GM19240 (cell line): ENCODE data around the gene HOTAIR.

ENCODE experiments used
- DNase-seq: peaks from one replicate; pipeline ENCODE4 v3.0.0; 2011; ENCODE audit warnings: low spot score; ENCODE audit not compliant: insufficient read length

HOTAIR gene

DNA sequence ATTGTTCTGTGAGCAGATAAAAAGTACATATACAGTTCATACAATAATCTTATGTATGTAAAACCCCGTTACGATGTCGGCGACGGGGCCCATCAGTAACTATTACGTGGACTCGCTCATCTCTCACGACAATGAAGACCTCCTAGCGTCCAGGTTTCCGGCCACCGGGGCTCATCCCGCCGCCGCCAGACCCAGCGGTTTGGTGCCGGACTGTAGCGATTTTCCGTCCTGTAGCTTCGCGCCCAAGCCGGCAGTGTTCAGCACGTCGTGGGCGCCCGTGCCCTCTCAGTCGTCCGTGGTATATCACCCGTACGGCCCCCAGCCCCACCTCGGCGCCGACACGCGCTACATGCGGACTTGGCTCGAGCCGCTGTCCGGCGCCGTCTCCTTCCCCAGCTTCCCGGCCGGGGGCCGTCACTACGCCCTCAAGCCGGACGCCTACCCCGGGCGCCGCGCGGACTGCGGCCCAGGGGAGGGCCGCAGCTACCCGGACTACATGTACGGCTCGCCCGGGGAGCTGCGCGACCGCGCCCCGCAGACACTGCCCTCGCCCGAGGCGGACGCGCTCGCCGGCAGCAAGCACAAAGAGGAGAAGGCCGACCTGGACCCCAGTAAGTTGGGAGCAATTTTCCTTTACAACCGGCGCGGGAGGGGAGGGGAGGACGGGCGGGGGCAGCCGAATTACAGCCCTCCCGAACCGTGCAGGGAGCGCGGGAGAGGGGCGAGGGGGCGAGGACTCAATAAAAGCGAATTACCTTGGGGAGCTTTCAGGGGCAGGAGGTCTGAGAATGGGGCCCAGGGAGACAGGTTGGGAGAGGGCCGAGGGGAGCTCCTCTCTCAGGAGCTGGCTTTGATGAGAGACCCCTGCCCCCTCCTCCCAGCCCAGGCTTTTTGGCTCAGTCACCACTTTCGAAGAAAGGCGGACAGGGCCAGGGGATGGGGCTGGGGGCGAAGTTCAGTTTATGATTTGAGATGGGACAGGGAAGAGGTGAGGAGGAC lies 25.7 kb upstream of the HOTAIR start, which contains the start of gene HOXC9:
HOXC9 (plus strand) TSS at position 46 of the 999 bp plus-strand sequence; CDS start at position 74, 28 bp downstream.
- DNase-seq, result no peak

DNA sequence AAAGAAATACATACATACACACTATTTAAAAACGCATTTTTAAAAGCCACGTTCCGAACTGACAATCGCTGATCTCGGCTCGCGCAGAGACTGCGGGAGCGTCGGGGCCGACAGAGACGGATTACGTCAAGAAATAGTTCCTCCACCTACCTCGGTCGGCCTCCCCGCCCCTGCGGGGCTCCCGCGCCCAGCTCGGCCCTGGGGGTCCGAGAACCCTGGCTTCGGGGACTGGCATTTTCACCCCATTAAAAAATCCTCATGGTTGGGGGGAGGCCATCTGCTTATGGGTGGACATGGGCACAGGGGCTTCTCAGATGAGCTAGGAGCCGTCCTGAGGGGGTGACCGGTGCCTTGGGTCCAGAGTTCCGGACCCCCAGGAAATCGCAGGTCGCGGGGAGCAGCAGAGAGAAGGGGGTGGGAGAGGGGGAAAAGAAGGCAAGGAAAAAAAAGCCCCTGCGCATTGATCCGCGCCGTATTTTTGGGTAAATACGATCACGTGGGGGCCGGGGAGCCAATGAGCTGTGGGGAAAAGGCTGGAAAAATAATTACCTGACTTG lies 24.9 kb upstream of the HOTAIR start:
- no peak for DNase-seq

DNA sequence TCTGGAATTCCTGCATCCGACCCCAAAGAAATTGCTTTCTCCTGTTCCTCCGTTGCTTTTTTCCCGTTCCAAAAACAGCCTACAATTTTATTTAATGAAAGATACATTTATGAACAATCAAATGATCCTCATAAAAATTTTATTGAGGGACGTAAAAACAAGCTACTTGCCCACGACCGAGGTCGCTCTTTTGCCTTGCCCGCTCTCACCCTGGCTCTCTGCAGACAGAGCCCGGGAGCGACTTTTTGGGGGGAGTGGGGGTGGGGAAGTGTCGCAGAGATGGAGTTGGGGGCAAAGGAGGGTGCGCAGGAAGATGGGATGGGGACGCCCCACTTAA lies 24.1 kb upstream of the HOTAIR start:
- DNase-seq, result no peak

DNA sequence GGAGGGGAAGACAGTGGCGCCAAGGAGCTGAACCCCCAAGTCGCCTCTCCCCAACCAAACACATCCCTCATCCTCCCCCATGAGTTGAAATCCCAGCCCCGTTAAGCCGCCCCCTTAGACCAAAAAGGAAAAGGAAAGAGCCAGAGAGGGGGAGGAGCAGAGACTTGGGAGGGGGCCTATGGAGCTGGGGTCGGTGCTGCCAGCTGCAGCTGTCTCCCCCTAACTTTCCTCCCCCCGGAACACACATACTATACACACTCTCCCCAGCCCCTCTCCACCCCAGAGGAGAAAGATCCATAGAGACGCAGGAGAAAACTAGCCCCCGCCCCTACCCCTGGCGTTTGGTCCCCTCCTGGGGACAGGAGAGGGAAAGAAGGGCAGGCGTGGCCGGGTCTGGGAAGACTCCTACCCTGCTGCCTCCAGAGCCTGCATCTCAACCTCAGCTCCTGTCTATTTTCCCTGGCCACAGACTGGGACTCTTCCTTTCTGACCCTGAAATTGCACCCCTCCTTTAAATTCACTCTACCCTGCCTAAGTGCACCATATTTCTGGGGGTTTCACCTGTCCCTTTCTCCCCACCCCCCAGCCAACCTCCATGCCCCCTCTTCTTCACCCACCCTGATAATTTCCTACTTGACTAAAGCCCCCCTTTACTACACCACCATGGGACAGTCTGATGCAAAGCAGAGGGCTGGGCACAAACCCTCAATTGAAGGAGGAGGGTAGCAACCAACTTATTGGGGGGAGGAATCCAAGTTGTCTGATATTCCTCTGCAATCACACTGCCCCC lies 23.6 kb upstream of the HOTAIR start:
- DNase-seq, result no peak

DNA sequence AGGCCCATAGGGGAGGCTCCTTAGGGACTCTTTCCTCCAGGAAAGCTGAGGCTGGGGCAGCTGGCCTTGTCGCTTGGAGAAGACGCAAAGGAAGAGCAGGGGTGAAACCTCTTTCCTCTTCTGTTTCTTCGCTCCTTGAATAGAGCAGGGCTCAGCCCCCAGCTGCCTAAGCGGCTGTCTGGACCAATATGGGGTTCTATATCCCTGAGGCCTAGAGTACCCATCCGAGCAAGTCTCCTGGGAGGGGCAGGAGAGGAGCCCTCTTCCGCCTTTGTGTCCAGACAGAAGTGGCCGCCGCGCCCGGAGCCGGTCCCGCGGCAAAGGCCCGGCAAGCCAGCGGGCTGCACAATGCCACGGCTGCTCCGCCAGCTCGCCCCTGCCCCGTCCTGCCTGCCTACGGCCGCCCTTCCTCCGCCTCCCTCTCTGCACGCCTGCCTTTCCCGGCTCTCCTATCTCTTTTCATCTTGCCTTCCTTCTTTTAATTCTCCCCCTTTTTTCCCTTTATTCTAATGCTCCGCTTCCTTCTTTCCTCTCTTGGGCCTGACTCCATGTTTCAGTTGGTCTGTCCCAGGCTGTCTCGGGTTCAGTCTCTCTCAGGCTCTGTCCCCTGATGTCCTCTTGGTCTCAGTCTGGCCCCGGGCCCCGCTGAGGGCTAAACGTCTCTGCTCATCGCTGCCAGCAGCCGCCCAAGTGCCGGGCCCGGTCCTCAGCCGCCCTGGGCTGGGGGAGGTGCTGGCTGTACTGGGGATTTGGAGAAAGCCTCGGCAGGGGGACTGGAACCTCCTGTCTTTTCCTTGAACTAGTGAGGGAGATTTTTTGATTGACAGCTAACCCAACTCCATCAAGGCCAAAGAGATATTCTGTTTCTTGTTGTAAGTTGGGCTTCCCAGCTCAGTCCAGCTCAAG lies 22.7 kb upstream of the HOTAIR start:
- DNase-seq, result no peak

DNA sequence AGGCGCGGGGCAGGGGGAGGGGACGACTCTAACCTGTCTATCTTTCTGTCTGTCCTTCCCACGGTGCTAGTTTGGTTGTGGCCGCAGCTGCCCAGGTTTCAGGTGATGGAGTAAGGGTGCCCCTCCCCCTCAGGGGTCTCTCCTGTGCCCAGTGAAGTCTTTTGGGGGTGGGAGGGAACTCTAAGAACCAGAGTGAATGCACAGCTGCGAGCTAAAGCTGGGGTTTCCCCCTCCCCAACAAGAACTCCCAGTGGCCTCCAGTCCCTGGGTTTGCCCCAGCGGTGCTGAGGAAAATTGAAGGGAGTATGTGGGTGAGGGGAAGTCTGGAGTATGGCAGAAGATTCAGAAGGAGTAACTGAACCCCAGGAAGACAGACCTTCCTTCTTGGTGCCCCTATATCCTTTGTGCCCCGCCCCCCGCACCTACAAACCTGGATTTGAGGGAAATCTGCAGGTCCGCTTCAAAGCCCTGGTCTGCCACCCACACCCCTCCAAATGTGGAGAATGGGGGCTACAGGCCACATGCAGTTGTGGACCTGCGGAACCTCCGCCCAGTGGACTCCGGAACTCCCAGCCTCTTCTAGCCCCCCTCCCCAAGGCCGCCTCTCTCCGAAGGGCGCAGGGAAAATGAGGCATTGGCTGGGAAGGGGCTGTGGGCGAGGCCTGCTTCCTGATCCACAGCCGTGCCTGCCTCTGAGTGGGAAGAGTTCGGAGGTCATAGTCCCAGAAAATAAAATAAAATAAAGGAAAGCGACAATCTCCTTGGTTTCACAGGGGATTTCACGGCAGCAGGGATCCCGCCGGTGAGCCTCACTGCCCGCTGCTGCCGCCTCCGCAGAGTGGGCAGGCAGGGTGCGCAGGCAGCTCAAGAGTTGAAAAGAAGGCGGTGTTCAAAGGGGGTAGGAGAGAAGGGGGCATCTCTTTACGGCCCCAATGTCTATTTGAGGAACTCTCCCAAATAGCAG lies 21.8 kb upstream of the HOTAIR start:
- DNase-seq, result no peak

DNA sequence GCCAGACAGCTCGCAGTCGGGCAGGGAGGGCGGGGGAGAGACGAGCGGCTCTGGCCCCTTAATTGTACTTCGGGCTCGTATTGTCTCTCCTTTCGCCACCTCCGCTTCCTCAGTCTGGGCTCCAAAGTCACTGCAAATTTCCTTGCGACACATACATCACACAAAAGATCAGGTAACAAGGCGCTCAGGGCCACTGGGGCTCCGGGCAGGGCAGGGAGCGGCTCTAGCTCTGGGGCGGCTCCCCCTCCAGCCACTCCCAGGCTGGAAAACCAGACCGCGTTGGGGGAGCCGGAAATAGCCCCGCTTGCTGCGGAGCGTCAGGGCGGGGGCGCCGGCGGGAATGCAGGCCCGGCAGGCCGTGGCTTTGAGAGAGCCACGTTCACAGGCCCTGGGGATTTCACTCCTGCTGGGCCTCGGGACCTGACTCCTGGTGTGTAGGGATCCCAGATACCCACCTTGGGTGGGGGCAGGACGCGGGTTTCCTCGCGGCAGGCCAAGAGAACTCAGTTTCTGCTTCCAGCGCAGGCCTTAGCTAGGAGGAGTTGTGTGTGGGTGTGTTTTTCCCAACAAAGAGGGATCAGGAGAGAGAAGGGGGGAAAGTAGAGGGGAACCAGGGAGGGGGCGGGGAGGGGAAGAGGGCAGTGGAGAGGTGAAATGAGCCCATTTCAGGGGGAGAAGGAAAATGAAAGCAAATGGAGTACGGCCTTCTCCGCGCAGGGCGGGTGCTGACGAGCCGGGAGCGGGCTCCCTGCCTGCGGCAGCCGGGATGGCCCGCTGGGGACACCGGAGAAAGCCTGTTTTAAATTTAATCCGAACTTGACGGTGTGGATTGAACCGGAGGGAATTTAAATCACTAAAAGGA lies 20.9 kb upstream of the HOTAIR start:
- DNase-seq, result no peak

DNA sequence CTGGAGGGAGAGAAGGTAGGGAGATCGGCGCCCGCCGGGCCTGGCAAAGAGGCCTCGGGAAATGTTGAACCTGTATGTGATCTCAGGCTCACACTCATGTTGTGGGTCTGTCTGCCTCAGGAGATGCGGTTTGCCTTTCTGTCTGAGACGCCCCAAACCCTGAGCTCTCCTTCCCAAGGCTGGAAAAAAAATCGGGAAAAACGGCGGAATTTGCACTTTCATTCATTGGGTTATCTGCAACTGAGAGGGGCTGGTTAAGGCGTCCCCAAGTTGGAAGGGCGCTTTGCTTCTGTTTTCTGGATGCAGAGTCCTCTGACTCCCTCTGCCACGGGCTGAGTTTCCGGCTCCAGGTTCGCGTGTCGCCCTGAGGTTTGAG lies 20.2 kb upstream of the HOTAIR start:
- no peak for DNase-seq

DNA sequence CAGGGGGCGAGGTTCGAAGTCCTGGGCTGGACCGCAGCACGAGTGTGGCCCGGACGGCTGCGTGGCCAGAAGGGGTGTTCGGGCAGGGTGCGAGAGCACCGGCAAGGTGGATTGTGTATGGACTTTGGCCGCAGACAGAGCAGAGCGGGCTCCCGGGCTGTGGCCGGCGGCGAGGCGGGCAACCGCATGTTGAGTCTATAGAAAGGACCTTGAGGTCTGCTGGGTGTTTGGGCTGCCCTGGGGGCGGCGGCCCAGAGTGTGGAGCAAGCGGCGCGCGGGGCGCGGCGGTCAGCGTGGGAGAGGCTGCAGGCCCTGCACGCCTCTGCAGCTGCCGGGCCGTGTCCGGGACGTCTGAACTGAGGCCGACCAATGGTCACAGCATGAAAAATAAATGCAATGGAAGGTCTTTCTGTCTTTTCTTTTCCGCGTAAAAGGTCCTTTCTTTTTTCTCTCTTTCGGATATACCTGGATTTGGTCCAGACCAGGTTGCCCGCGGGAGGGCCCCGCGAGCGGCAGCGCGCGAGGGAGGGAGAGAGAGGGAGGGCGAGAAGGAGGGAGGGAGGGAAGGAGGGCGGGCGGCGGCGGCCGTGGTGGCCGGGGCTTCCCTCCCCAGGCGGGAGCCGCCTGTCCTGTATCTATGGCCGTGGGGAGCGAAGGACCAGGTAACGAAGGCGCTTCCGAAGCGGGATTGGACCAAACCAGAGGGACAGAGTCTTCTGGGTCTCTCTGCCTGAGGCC lies 19.7 kb upstream of the HOTAIR start:
- no peak for DNase-seq

DNA sequence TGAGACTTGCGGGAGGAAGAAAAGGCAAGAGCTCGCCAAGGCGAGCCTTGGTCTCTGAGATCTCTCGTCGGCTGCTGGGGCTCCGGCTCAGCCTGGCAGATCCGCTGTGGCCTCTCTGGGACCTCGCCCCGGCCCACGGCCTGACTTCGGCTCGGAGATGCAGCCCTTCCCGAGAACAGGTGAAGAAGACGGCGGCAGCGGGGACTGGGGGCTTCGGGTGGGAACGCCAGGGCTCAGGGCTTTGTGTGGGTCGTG lies 19.2 kb upstream of the HOTAIR start:
- no peak for DNase-seq

DNA sequence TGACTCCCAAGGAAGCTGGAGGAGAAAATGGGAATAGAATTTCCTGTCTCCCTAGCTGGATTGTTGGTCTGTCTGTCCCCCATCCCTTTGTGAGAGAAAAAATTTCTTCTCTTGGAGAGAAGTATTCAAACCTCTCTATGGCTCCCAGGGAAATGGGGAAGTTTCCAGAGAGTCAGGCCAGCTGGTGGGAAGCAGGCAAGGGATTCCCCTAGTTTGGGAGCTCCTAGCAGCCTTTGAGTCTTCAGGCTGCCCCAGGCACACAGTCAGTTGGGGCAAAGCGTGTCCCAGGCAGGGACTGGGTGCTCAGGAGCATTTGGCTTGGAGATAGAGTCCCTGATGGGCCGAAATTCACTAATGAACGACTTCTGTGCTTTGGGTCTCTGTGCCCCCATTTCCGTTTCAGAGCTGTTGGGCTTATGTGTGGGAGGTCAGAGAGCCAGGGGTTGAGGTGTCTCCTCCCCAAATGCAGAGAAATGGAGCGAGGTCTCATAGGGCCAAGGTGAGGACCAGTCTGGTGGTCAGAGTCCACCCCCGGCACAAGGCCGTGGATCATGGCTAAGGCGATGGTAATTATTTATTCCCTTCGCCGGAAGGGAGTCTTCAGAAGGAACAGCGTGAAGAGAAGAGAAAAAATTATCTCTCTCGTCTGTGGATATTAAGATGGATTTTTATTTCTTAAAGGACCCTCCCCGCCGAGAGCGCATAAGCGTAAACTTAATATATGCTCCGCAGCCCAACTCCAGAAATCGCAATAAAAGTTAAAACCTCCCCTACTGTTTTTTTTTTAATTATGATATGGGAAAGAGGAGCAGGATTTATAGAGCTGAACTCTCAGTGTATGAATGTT lies 18.6 kb upstream of the HOTAIR start:
- no peak for DNase-seq

DNA sequence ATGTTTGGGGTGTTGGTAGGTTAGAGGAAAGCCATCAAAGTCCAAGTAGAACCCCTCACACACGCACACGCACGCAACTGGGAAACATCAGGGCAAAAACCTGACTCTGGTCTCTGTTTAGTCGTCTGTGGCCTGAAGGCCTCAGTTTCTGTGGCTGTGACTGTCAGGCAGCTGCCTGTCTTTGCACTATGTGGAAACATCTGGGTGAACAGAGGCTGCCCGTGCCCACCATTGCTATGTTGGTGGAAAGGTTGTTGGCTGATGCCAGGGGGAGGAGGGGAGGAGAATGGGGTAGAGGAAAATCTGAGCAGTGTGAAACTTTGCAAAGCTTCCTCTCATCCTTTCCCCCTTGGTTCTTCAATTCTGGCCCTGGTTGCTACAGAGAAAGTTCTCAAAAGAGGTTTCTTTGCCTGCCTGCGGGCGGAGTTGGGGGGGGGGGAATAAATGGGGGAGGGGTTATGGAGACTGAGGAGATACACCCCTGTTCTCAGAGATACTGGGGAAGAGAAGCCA lies 17.7 kb upstream of the HOTAIR start:
- DNase-seq, result no peak

DNA sequence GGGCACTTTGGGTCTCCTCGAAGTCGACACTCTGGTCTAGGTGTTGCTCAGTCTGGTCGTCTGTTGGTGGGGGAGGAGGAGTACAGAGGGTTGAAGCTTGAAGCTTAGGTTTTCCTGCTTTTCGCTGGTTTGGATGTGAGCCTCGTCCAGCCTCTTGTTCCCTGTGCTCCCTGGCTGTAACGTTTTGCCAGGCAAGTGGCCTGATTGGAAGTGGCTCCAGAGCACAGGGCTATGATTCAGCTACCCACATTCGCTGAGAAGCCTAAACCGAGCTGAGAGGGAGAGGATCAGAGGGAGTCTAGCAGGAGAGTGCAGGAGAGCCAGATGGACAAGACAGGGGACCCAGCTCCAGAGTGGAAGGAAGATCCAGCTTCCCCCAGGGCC lies 16.3 kb upstream of the HOTAIR start:
- no peak for DNase-seq

DNA sequence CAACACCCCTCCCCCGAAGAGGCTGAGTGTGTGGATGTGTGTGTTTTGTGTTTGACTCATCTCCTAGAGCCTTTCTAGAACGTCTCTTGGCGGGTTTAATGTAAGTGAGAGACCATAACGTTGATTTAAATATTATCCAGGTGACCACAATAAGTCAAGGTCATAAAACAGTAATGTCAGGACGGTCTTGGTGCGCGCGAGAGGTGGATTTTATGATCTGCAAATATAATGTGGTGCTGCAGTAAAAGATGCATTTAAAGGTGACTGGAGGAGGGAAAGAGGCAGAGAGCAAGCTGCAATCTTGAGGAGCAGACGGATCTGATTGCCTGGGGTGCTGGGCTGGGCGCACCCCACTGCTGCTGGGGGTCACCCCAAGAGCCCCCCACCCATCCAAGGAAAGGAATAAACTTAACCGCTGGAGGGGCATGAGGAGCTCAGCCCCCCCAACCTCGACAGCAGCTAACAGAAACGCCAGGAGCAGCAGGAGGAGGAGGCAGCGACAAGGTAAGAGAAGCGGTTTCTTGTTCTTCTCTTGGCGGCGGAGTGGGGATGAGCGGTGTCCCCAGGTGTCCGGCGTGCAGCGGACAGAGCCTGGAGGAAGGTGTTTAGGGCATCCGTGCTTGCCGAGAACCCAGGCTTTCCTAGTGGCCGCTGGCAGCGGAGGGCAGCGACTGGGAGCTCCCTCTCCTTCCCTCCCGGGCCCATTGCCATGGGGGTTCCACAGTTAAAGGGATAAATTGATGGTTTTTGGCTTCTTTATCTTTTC lies 15.7 kb upstream of the HOTAIR start:
- no peak for DNase-seq

DNA sequence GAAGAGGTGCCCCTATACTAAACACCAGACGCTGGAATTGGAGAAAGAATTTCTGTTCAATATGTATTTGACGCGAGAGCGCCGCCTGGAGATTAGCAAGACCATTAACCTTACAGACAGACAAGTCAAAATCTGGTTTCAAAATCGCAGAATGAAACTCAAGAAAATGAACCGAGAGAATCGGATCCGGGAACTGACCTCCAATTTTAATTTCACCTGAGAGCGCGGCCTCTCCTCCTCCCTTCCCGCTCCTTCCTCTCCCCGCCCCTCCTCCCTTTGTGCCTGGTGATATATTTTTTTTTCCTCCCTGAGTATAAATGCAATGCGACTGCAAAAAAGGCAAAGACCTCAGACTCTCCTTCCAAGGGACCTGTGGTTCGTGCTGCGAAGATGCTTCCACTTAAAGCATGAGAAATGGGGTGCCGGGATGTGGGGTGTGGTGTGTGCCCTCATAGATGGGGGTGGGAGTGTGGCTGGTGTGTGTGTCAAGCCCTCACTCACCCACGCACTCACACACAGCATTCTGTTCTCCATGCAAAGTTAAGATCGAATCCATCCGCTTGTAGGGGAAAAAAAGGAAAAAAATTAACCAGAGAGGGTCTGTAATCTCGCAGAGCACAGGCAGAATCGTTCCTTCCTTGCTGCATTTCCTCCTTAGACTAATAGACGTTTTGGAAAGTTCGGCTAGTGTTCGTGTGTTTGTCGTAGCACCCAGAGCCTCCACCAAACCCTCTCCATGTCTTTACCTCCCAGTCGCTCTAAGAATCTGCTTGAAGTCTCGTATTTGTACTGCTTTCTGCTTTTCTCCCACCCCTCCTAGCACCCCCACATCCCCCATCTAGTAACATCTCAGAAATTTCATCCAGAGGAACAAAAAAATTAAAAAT lies 14.7 kb upstream of the HOTAIR start:
- peak; percentile 47 for DNase-seq
